ENCODE data around the gene POLR3A. TPM values are rescaled to one million over a fixed set of nuclear protein-coding genes. Genes with fewer than 3 reads are reported as not detected.
A peak's percentile ranks its signal among the peaks of the same experiment; 100 is the strongest.

Gene POLR3A
- polyA plus RNA-seq, 1 of the 3 experiments (the other 2 are of a cell fraction), result 10.8 TPM

- TF ChIP-seq ZBTB33 (IDR thresholded peaks at IDR 0.05; ENCODE audit: borderline replicate concordance, low read depth), result no peak
- TF ChIP-seq SMC3 (IDR thresholded peaks at IDR 0.05; ENCODE audit: low read depth, low read length), result no peak
- no peak for TF ChIP-seq USF2 (IDR thresholded peaks at IDR 0.05; ENCODE audit: borderline replicate concordance, low read depth, low read length)
- TF ChIP-seq FOSL2 (IDR thresholded peaks at IDR 0.05; ENCODE audit: borderline replicate concordance, low read depth), result no peak
- TF ChIP-seq RXRA (IDR thresholded peaks at IDR 0.05; ENCODE audit: borderline replicate concordance, low read depth), result no peak
- no peak for TF ChIP-seq CHD2 (IDR thresholded peaks at IDR 0.05; ENCODE audit: low read length, partially characterized antibody)
- no peak for TF ChIP-seq GATA2 (CRISPR knock-in tag; IDR thresholded peaks at IDR 0.05)
- no peak for TF ChIP-seq RFX5 (IDR thresholded peaks at IDR 0.05; ENCODE audit: low read length)
- no peak for TF ChIP-seq ELF1 (IDR thresholded peaks at IDR 0.05)
- no peak overlapping the region for H3K4me3 ChIP-seq (ENCODE audit: low read depth in 2 of 2, low read length in 1 of 2)
- 94% methylated on average over 5 of the region's 5 CpGs for WGBS (ENCODE audit: low lambda C conversion rate)
- ChIA-PET POLR2A (no interaction called here), CTCF (interaction anchor here (1.0 to 1.8 kb wide), 2 partner anchors 9 kb away, joined by 3 to 6 read pairs; partner anchors contain the start of gene POLR3A)
- H3K4me2 ChIP-seq, result 0 out of 2 replicates have a peak overlapping the region, but pooled peaks have one; percentile 4
- no peaks in the 10 kb centered on the region for H3K27me3 ChIP-seq (ENCODE audit: insufficient read depth)
- no peak overlapping the region for H3K9ac ChIP-seq
- H3K9me3 ChIP-seq, result no peaks in the 10 kb centered on the region
- peaks cover 76 to 83% of the 10 kb centered on the region in 2 experiments for H3K36me3 ChIP-seq (replicated peaks in 1 of 2; ENCODE audit: control insufficient read depth in 1 of 2, insufficient read depth in 2 of 2, low read length in 1 of 2)
- H3F3A ChIP-seq (replicated peaks; ENCODE audit: insufficient read depth), result peaks cover 45% of the 10 kb centered on the region
- H2AFZ ChIP-seq (ENCODE audit: low read depth), result no peak overlapping the region
- no peak for DNase-seq
- H3K27ac ChIP-seq (ENCODE audit: low read depth in 2 of 2, low read length in 1 of 2), result no peak overlapping the region
- H3K4me1 ChIP-seq (ENCODE audit: control insufficient read depth in 1 of 2, insufficient read depth in 2 of 2, low read depth in 1 of 2, low read length in 1 of 2), result peaks cover 35 to 54% of the 10 kb centered on the region in 2 experiments
- H3K79me2 ChIP-seq (ENCODE audit: insufficient read depth), result peaks cover 63% of the 10 kb centered on the region
- H3K9me2 ChIP-seq, result no peaks in the 10 kb centered on the region
- peaks cover 93% of the 10 kb centered on the region for H4K20me1 ChIP-seq (ENCODE audit: insufficient read depth)
Observed at GRCh38 chr10:78038791-78039547, 9.7 kb upstream of the POLR3A start.

GRCh38 chr10:78038105-78038504 lies 8.8 kb upstream of the POLR3A start:
- Histone ChIP-seq H3K4me1 (ENCODE audit: control insufficient read depth in 1 of 2, insufficient read depth in 2 of 2, low read depth in 1 of 2, low read length in 1 of 2) (peaks cover 26 to 46% of the 10 kb centered on the region in 2 experiments; a peak in 3 of 4 replicates), H3K79me2 (ENCODE audit: insufficient read depth) (peaks cover 65% of the 10 kb centered on the region), H3K4me3 (ENCODE audit: low read depth in 2 of 2, low read length in 1 of 2) (no peak overlapping the region), H3K27ac (ENCODE audit: low read depth in 2 of 2, low read length in 1 of 2) (no peak overlapping the region), H3K4me2 (no peak overlapping the region), H3F3A (replicated peaks; ENCODE audit: insufficient read depth) (peaks cover 45% of the 10 kb centered on the region), H3K9ac (no peak overlapping the region), H3K9me2 (no peaks in the 10 kb centered on the region), H4K20me1 (ENCODE audit: insufficient read depth) (peaks cover 86% of the 10 kb centered on the region), H3K9me3 (no peaks in the 10 kb centered on the region), H3K36me3 (replicated peaks in 1 of 2; ENCODE audit: control insufficient read depth in 1 of 2, insufficient read depth in 2 of 2, low read length in 1 of 2) (peaks cover 76 to 83% of the 10 kb centered on the region in 2 experiments), H3K27me3 (ENCODE audit: insufficient read depth) (no peaks in the 10 kb centered on the region), H2AFZ (ENCODE audit: low read depth) (no peak overlapping the region)
- ChIA-PET POLR2A (no interaction called here), CTCF (no interaction called here)
- WGBS (ENCODE audit: low lambda C conversion rate), result 52% methylated on average over 2 of the region's 2 CpGs
- no peak for DNase-seq
- TF ChIP-seq MAX (IDR thresholded peaks at IDR 0.05; ENCODE audit: low read depth) (no peak), POLR2AphosphoS5 (IDR thresholded peaks at IDR 0.05; ENCODE audit: low read depth, low read length) (0 out of 2 replicates have a peak, but pooled peaks have one; percentile 26)

All from SK-N-SH (cell line).